Brain microvascular endothelial cell (primary cell): ENCODE data around the gene PAM.

Experiments used
- DNase-seq: peaks from one replicate; pipeline ENCODE4 v3.0.0-alpha.2; 2020
- H3K27ac ChIP-seq: fragments of 250-450 bp; sonication (Bioruptor Pico); 2 replicates; pipeline ENCODE4 v1.5.1; 2020; ENCODE audit warnings: mild to moderate bottlenecking, moderate library complexity
- H3K27me3 ChIP-seq: fragments of 250-450 bp; sonication (Bioruptor Pico); replicated peaks from 2 replicates; pipeline ENCODE4 v1.5.1; 2020; ENCODE audit warnings: mild to moderate bottlenecking
- H3K36me3 ChIP-seq: fragments of 250-450 bp; sonication (Bioruptor Pico); replicated peaks from 2 replicates; pipeline ENCODE4 v1.5.1; 2020; ENCODE audit warnings: mild to moderate bottlenecking
- H3K4me3 ChIP-seq: 2 replicates; pipeline ENCODE4 v1.5.1; 2011; ENCODE audit warnings: low read depth, mild to moderate bottlenecking, control low read depth, low read length, moderate library complexity
- in situ Hi-C: cut with HindIII; loops from 2 replicates; pipeline ENCODE4 v1.10.0; 2017; ENCODE audit warnings: low sequenced_read_pairs, low pct_ligation_motif_present
- TF ChIP-seq, protein P1 (sequence below): IDR thresholded peaks from 2 replicates; pipeline ENCODE4 v1.5.1; 2011; ENCODE audit warnings: low read depth, mild to moderate bottlenecking, moderate library complexity, low read length, control low read depth, inconsistent platforms; ENCODE audit errors: missing control alignments

PAM gene

DNA sequence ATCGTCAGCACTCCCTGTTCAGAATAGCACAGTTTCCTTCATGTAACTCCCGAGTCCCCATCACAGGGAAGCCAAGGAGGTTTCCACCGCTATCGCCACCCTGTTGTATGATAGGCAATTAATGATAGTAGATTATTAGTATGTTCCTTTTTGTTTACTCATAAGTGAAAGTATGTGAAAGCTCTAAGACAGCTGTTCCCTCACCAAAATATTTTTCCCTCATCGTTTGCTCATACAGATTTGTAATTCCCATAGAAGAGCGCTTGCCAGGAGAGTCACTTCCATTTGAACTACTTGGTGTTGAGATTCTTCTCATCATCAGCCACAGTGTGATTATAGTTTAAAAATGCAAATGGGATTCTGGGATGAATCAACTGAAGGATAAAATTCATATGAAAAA, 140.9 kb downstream of the PAM start:
- no peak for DNase-seq
- in situ Hi-C loops, result no loop called here

DNA sequence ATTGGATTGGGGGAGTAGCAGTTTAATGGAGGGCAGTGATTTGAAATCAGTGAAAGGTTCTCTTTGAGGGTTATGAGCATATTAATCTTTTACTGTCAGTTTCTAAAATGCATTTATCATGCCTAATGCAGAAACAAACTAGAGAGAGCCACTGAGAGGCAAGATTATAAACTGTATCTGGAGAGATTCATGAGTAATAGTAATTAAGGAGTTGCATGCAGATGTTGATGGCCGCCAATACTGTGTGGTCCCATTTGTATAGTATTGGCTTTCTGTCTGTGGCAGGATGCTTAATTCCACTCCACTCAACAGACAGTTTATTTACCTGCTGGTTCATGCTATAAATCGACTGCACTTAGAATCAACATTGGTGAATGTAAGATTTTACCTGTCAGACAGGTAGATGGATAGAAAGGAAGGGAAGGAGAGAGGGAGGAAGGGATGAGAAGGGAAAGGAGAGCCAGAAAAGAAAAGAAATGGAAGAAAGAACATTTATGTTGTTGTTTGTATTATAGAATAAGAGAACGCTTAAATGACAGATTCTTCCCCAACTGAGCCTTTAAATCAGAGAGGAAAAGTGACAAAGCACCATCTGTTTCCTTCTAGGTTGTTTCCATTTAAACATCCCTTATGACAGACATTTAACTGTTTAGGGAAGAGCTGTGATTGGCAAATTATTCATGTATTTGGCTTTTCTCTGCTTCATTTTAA, 146.5 kb downstream of the PAM start:
- H3K36me3 ChIP-seq, result no peaks in the 10 kb centered on the region
- in situ Hi-C loops, result no loop called here
- DNase-seq, result no peak
- no peak overlapping the region for H3K4me3 ChIP-seq
- H3K27me3 ChIP-seq, result no peaks in the 10 kb centered on the region
- TF ChIP-seq, protein P1, sequence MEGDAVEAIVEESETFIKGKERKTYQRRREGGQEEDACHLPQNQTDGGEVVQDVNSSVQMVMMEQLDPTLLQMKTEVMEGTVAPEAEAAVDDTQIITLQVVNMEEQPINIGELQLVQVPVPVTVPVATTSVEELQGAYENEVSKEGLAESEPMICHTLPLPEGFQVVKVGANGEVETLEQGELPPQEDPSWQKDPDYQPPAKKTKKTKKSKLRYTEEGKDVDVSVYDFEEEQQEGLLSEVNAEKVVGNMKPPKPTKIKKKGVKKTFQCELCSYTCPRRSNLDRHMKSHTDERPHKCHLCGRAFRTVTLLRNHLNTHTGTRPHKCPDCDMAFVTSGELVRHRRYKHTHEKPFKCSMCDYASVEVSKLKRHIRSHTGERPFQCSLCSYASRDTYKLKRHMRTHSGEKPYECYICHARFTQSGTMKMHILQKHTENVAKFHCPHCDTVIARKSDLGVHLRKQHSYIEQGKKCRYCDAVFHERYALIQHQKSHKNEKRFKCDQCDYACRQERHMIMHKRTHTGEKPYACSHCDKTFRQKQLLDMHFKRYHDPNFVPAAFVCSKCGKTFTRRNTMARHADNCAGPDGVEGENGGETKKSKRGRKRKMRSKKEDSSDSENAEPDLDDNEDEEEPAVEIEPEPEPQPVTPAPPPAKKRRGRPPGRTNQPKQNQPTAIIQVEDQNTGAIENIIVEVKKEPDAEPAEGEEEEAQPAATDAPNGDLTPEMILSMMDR, result no peak
- H3K27ac ChIP-seq, result no peak overlapping the region

More for the DNA sequence above, 140.9 kb downstream of the PAM start:
- no peak overlapping the region for H3K27ac ChIP-seq
- H3K36me3 ChIP-seq, result no peaks in the 10 kb centered on the region
- H3K27me3 ChIP-seq, result no peaks in the 10 kb centered on the region
- TF ChIP-seq, protein P1, result no peak
- H3K4me3 ChIP-seq, result no peak overlapping the region

DNA sequence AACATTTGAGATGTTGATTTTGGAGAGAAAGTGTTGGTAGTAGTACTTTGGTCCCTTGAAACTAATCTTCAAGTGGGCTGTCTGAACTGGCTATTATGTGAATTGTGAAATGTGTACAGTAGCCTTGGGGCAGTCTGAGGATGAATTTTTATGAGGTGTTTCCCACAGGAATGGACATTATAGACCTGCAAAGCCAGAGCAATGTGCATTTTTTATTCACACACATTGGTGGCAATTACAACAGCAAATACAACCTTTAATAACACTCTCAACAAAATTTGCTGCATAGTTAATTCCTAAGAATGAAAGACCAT, 147.0 kb downstream of the PAM start:
- Histone ChIP-seq H3K27me3 (no peaks in the 10 kb centered on the region), H3K36me3 (no peaks in the 10 kb centered on the region), H3K4me3 (no peak overlapping the region), H3K27ac (no peak overlapping the region)
- TF ChIP-seq, protein P1, result no peak
- no peak for DNase-seq
- in situ Hi-C loops, result no loop called here

DNA sequence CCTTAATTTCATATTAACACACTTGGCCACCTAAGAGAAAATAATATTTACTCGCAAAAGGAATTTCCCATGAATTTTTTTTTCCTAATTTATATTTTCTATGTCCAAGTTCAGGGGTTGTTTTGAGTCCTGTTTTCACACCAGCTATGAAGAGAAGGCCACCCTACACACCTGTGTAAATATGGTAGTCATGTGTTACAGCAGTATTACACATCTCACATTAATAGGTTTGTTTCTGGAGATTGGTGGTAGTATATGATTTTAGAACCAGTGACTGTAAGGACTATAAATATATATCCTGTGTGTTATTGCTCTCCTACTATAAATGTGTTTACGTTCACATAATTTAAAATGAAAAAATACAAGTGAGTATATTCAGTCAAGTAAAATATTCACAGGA, 147.5 kb downstream of the PAM start:
- no peak overlapping the region for H3K27ac ChIP-seq
- H3K36me3 ChIP-seq, result no peaks in the 10 kb centered on the region
- in situ Hi-C loops, result no loop called here
- no peaks in the 10 kb centered on the region for H3K27me3 ChIP-seq
- DNase-seq, result no peak
- no peak overlapping the region for H3K4me3 ChIP-seq
- TF ChIP-seq, protein P1, result no peak

DNA sequence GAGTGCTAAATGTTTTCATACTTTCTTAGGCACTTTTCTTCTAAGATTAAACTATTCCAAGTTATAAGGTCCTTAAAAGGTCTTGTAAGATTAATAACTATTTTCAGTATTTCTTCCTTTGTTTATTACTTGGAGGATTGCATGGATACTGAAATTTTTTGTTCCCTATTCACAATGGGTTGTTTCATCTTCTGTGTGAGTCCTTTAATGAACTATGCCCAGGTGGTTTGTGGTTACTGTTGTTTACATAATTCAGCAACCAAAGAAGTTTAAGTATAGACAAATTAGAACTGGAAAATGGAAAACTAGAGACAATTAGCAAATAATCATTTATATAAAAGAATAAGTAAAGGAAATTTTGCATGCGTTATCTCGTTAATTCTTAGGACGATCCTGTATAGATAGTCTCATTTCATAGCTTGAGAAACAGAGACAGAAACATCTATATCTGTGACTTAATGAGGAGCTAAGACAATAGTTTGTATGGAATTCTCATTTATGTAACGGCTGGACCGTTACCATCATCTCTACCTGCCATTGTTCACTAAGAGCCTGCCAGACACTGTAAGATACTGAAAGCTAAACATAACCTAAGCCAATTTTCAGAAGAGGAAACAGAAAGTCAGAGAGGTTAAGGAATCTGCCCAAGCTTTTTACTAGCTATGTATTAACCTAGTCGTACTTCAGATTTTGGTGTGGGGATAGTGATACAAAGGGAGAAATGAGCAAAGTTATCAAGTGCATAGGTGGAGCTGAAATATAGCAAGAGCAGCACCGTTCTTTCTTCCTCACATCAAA, 148.2 kb downstream of the PAM start:
- H3K4me3 ChIP-seq, result no peak overlapping the region
- H3K27ac ChIP-seq, result no peak overlapping the region
- TF ChIP-seq, protein P1, result no peak
- no peaks in the 10 kb centered on the region for H3K36me3 ChIP-seq
- no peaks in the 10 kb centered on the region for H3K27me3 ChIP-seq
- DNase-seq, result no peak
- in situ Hi-C loops, result no loop called here
